ENCODE measurements around the gene NAALADL2. TPM values are rescaled to one million over a fixed set of nuclear protein-coding genes. Genes with fewer than 3 reads are reported as not detected.

The NAALADL2 gene
- total RNA-seq, 1 experiment from 2014 or later, result 1.9 TPM

GRCh38 chr3:175246766-175247165, 387.6 kb downstream of the NAALADL2 start:
- no TSS peak for BruUV-seq (replicated peaks)
- Histone ChIP-seq H2AFZ (ENCODE audit: low read length) (no peak overlapping the region), H3K27me3 (ENCODE audit: low read length) (no peaks in the 10 kb centered on the region), H3K79me2 (ENCODE audit: low read length) (no peaks in the 10 kb centered on the region), H3K9me3 (ENCODE audit: low read length) (no peaks in the 10 kb centered on the region), H3K9me2 (replicated peaks; ENCODE audit: low read length) (no peaks in the 10 kb centered on the region), H4K20me1 (ENCODE audit: low read length) (no peaks in the 10 kb centered on the region), H3K4me3 (ENCODE audit: low read length) (no peak overlapping the region), H3K4me1 (ENCODE audit: insufficient read depth, low read length) (no peaks in the 10 kb centered on the region), H3K4me2 (ENCODE audit: low read length) (no peak overlapping the region), H3K36me3 (ENCODE audit: low read depth, low read length) (no peaks in the 10 kb centered on the region), H3K27ac (ENCODE audit: low read length) (no peak overlapping the region), H3K9ac (ENCODE audit: low read length) (no peak overlapping the region), H3F3A (ENCODE audit: low read length, unreplicated experiment) (no peaks in the 10 kb centered on the region)
- ChIA-PET POLR2A (ENCODE audit: unreplicated experiment) (no interaction called here), CTCF (no interaction called here)
- ATAC-seq, result no peak
- no peak for DNase-seq
- intact Hi-C loops (cut with micrococcal nuclease), result no loop called here
- TF ChIP-seq EZH2 (IDR thresholded peaks at IDR 0.05; ENCODE audit: low read length, unreplicated experiment) (no peak), EZH2phosphoT487 (IDR thresholded peaks at IDR 0.05; ENCODE audit: borderline replicate concordance, low read length) (no peak), CTCF (conservative IDR thresholded peaks at IDR 0.05; ENCODE audit: low read depth, low read length) (no peak)

- no peaks in the 10 kb centered on the region for H3K9me3 ChIP-seq (ENCODE audit: low read length)
- H3K9ac ChIP-seq (ENCODE audit: low read length), result no peak overlapping the region
- no peaks in the 10 kb centered on the region for H3K27me3 ChIP-seq (ENCODE audit: low read length)
- no peak for DNase-seq
- no peak for ATAC-seq
- no TSS peak for BruUV-seq (replicated peaks)
- no peak overlapping the region for H3K27ac ChIP-seq (ENCODE audit: low read length)
- TF ChIP-seq EZH2 (IDR thresholded peaks at IDR 0.05; ENCODE audit: low read length, unreplicated experiment), result no peak
- no peak for TF ChIP-seq EZH2phosphoT487 (IDR thresholded peaks at IDR 0.05; ENCODE audit: borderline replicate concordance, low read length)
- no peak for TF ChIP-seq CTCF (conservative IDR thresholded peaks at IDR 0.05; ENCODE audit: low read depth, low read length)
- H2AFZ ChIP-seq (ENCODE audit: low read length), result no peak overlapping the region
- no peak overlapping the region for H3K4me2 ChIP-seq (ENCODE audit: low read length)
- no peaks in the 10 kb centered on the region for H4K20me1 ChIP-seq (ENCODE audit: low read length)
- no peak overlapping the region for H3K4me3 ChIP-seq (ENCODE audit: low read length)
- H3F3A ChIP-seq (ENCODE audit: low read length, unreplicated experiment), result no peaks in the 10 kb centered on the region
- H3K9me2 ChIP-seq (replicated peaks; ENCODE audit: low read length), result no peaks in the 10 kb centered on the region
- CTCF ChIA-PET, result no interaction called here
- intact Hi-C loops (cut with micrococcal nuclease), result no loop called here
- H3K36me3 ChIP-seq (ENCODE audit: low read depth, low read length), result no peaks in the 10 kb centered on the region
- H3K4me1 ChIP-seq (ENCODE audit: insufficient read depth, low read length), result no peaks in the 10 kb centered on the region
- POLR2A ChIA-PET (ENCODE audit: unreplicated experiment), result no interaction called here
- no peaks in the 10 kb centered on the region for H3K79me2 ChIP-seq (ENCODE audit: low read length)
These were observed 388.5 kb downstream of the NAALADL2 start for GRCh38 chr3:175247629-175248028.

GRCh38 chr3:175248832-175249231, 389.7 kb downstream of the NAALADL2 start:
- Histone ChIP-seq H3K9me3 (ENCODE audit: low read length) (no peaks in the 10 kb centered on the region), H4K20me1 (ENCODE audit: low read length) (no peaks in the 10 kb centered on the region), H3K9ac (ENCODE audit: low read length) (no peak overlapping the region), H3K4me1 (ENCODE audit: insufficient read depth, low read length) (no peaks in the 10 kb centered on the region), H3K4me3 (ENCODE audit: low read length) (no peak overlapping the region), H3F3A (ENCODE audit: low read length, unreplicated experiment) (no peaks in the 10 kb centered on the region), H3K36me3 (ENCODE audit: low read depth, low read length) (no peaks in the 10 kb centered on the region), H3K9me2 (replicated peaks; ENCODE audit: low read length) (no peaks in the 10 kb centered on the region), H3K4me2 (ENCODE audit: low read length) (no peak overlapping the region), H3K27me3 (ENCODE audit: low read length) (no peaks in the 10 kb centered on the region), H2AFZ (ENCODE audit: low read length) (no peak overlapping the region), H3K27ac (ENCODE audit: low read length) (no peak overlapping the region), H3K79me2 (ENCODE audit: low read length) (no peaks in the 10 kb centered on the region)
- ChIA-PET CTCF (no interaction called here), POLR2A (ENCODE audit: unreplicated experiment) (no interaction called here)
- ATAC-seq (no peak), DNase-seq (no peak)
- no TSS peak for BruUV-seq (replicated peaks)
- intact Hi-C loops (cut with micrococcal nuclease), result no loop called here
- TF ChIP-seq EZH2phosphoT487 (IDR thresholded peaks at IDR 0.05; ENCODE audit: borderline replicate concordance, low read length) (no peak), CTCF (conservative IDR thresholded peaks at IDR 0.05; ENCODE audit: low read depth, low read length) (no peak), EZH2 (IDR thresholded peaks at IDR 0.05; ENCODE audit: low read length, unreplicated experiment) (no peak)
